GM18499 (cell line): ENCODE results near the gene NSF.
"Not testable (repeated sequence)": the region's sequence is repeated elsewhere in the genome, so short reads cannot be mapped to it uniquely, and the experiment has no call there.

Source experiments
- ATAC-seq: cut with Tn5 transposase; IDR thresholded peaks from one replicate; pipeline ENCODE4 v1.9.1; 2021; ENCODE audit warnings: moderate number of reproducible peaks; ENCODE audit not compliant: insufficient read depth, unreplicated experiment

NSF gene

GRCh38 chr17:46744441-46744840, 154.0 kb downstream of the NSF start:
- ATAC-seq: no peak

DNA sequence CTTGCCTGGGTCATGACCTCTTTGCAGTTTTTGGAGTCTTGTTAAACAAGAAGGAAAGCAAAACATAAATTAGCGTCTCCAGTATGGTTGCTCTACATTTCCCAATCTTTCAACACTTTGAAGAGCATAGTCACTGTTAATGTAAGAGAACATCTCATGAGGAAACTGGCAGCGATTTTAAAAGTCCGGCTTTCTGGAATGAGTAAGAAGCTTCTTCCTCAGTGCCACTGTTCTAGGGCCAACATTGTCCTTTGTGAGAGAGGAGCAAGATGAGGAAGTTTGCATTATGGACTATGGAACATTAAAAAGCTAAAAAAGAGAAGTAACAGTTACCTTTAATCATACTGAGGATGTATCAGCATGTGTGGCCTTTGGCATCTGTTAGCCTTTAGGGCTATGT, 154.9 kb downstream of the NSF start:
- ATAC-seq: no peak

GRCh38 chr17:46751425-46751824, 161.0 kb downstream of the NSF start:
- no peak for ATAC-seq

GRCh38 chr17:46753776-46754175, 163.3 kb downstream of the NSF start:
- ATAC-seq: no peak

DNA sequence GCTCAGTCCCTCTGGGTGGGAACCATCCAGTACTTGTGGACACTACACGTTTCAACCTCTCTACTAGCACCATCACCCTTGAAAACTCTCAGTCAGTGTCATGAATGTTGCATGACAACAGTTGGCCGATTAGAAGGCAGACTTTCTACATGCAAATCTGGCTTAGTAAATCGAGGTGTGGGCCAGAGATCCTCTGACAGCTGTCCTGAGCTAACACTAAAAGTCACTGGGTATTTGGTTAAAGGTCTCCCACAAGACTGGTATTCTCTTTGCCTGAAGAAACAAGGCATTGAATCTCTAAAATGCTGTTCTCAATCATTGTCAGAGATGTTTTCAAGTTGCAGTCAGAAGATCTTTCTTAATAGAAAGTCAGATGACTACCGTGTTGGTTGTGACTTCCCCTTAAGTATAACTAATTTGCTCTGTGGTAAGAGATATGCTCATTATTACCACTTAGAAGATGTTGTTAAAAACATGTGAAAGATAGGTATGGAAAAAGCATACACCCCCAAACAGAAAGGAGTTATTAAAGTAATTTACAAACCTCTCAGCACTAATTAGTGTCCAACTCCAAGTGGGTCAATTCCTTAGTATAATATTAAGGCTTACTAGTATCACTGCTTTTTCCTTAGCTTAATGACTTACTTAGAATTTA, 165.7 kb downstream of the NSF start:
- no peak for ATAC-seq

DNA sequence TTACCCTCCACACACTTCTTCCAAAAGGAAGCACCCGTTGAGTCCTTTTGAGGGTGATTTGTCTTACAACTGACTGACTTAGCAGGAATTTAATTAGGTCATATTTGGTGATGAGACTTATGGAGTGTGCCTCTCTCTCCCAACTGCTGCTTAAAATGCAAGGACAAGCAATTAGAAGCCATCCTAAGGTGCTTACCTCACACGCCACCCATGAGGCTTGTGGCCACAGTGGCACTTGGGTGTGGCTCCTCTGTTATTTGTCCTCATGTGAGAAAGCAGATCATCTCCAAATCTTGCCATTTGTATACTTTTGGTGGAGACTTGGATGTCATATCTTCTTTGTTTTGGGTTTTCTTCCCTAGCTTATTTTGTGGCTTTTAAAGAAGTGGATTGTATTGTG, 166.4 kb downstream of the NSF start:
- no peak for ATAC-seq

- ATAC-seq: not testable (repeated sequence)
Observed at GRCh38 chr17:46757588-46757987, 167.1 kb downstream of the NSF start.

- no peak for ATAC-seq
Observed at GRCh38 chr17:46758614-46759013, 168.1 kb downstream of the NSF start.

- no peak for ATAC-seq
Observed at GRCh38 chr17:46759141-46759540, 168.7 kb downstream of the NSF start.

DNA sequence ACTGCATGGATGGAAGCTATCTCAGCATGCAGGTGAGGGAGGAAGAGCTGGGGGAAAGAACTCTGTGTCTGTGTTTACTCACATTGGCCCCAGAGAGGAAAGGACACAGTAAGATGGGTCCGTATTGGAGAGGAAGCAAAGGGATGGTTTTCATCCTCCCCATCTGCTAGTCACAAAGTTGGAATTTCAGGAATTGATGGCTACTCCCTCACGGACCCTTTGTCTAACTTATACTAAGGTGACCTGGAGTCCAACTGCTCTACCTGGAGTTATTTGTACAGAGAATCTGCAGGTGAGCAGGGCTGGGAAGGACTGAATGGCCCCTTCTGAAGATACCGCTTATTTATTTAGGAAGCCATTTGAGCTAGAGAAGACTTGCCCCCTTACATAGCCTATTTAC, 172.9 kb downstream of the NSF start:
- ATAC-seq: no peak

GRCh38 chr17:46764000-46764708, 173.7 kb downstream of the NSF start:
- no peak for ATAC-seq

DNA sequence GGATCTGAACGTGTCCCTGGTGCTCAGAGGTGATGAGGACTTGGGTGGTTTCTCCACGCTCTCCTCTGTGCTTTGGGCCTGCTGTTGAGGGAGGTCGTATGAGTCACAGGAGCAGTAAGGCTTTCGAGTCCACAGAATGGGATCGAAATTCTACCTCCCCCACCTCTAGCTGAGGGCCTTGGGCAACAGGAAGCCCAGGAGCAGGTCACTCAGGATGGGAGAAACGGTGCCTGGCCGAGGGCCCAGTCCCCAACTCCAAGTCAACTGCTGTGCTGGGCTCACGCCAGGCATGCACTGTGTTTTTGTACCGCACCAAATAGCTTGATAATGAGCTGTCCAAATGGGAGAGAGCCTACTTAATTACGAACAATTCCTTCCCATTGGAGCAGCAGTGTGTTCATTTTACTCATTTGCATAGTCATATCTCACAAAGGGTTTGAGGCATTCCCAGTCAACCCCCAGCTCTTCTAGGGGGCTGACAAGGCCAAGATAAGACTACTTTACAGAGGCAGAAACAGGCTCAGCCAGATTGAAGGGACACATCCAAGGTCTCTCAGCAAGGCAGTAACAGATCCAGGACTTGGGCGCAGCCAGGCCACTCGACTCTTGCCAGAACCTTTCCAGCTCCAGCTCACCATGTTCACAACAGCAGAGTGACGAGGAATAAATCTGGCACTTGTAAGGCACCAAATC, 174.4 kb downstream of the NSF start:
- no peak for ATAC-seq

DNA sequence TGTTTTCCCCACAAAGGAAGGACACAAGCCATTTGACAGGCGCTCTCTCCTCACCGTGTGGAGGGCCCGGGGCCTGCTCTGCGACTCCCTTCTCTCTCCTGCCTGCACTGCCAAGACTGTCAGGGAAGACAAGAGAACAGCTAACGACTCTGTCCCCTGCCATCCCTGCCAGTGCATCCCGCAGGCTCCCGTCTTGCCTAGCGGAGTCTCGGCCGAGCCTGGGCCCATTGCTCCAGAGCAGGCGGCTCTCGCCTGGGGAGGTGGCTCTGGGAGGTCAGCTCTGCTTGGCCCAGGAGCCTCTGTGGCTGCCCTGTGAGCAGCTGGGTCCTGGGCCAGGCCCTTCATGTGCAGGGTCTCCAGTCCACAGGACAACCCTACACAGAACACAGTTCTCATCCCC, 175.0 kb downstream of the NSF start:
- no peak for ATAC-seq

DNA sequence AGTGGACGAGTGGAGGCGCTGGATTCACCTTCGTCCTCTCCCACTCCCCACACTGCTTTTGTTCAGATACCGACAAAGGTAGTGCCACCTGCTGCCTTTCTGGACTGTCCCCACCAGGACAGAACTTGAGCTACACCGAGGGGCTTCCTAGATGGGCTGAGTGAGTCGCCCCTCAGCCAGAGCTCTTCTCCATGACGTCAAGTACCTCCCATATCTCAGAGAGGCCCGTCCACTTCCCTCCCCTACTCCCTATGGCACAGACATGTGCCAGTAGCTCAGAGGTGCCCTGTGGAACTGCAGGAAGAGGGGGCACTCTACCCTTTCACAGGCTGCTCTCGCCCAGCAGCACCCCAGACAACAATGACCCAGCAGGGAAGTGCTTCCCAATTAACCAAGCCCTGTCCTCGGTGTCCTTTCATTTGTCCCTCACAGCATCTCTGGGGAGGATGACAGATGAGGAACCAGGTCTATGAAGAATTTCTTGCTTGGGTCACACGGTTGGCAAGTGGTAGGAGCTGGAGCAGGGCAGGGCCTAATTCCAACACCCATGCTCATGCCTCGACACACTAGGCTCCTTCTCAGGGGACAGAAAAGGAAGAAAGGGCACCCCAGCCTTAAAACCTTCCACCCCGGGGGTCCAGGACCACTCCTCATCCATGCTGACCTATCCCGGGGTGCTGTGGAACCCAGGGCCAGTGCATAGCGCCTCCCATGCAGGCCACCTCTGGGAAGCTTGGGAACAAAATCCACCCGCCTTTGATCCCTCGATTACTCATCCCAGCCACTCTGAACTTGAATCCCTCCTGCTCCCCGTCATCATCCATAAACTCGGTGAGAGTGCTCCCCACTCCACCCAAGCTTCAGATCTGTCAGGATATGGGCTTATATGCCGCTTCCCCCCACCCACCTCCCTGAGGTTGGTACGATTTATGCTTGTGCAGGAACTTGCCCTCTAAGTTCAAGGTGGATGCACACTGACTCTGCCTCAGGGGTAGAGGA, 176.3 kb downstream of the NSF start:
- no peak for ATAC-seq

DNA sequence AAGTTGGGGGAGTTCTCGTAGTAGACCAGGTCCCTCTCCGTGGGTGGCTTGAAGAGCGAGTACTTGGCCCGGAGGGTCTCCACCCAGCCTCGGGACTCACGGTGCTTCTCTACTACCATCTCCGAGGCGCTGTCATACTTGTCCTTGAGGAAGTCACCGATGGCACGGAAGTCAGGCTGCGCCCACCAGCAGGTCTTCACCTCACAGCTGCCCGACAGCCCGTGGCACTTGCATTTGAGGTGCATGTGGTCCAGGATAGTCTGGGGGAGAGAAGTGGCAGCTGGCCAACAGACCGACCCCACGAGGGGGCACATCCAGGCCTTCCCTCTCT, 178.0 kb downstream of the NSF start:
- no peak for ATAC-seq

DNA sequence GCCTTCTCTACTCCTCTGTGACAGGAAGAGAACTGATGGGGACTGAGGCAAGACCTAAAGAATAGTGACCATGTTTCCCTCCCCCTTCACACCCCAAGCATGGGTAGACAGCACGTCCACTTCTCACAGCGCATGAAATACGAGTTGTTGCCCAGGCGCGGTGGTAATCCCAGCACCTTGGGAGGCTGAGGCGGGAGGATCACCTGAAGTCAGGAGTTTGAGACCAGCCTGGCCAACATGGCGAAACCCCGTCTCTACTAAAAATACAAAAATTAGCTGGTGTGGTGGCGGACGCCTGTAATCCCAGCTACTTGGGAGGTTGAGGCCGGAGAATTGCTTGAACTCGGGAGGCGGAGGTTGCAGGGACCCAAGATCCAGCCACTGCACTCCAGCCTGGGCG, 178.4 kb downstream of the NSF start:
- ATAC-seq: not testable (repeated sequence)

GRCh38 chr17:46769531-46770438, 179.3 kb downstream of the NSF start:
- ATAC-seq: no peak

DNA sequence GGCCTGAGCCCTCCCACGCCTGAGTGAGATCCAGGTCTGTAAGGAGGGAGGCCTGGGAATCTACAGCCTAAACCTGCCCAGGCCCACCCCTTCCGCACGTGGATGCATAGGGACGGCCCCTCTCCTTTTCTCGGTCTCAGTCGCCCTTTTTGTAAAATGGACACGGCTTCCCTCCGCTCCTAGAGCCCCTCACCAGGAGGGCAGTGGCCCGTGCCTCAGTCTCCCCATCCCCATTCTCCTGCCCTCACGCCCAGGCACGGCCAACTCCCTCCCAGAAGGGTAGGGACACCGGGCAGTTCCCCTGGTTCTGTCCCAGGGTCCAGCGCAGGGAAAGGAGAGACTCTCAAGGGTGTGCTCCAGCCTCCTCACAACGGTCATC, 180.0 kb downstream of the NSF start:
- no peak for ATAC-seq

DNA sequence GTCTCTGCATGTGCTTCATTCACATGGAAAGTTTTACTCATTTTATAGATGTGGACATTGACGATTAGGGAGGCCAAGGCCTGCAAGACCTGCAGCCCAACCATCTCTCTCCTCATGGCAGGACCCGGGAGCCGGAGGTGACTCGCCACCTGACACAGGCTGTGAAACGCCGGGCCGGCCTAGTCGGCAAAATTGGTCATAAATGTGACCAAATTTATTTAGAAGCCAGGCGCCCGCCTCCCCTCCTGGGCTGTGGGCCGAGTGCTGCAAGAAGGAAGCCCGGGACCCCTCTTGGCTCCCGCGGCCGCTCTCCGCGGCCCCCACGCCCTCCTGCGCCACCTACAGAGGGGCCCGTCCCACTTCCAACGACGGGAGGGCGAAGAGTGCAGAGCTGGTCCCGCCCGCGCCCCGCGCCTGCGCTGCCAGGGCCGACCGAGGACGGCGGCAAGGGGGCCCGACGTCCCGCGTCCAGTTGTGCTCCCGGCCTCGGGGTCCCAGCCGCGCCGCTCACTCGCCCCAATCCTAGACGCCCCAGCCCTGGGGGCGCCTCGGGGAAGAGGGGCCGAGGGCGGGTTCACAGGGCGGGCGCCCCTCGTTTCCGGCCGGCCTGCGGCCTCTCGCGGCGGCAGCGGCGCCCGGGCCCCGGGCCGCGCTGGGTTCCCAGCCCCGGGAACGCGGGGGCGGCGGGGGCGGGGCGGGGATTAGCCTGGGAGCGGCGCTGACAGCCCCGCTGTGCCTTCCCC, 180.5 kb downstream of the NSF start:
- ATAC-seq: no peak
